NCI-H748 treated with DMSO at 0.1 percent for 48 hours (cell line): ENCODE measurements around the gene LCMT2.
A peak's percentile ranks its signal among the peaks of the same experiment; 100 is the strongest.
"Not testable (repeated sequence)": the region's sequence is repeated elsewhere in the genome, so short reads cannot be mapped to it uniquely, and the experiment has no call there.

ENCODE experiments used
- DNase-seq: peaks from one replicate; lab custom pipeline; 2025; lab: John Stamatoyannopoulos, UW

LCMT2 gene

GRCh38 chr15:43316016-43316970 is 14.1 kb downstream of the LCMT2 start:
- no peak for DNase-seq

DNA sequence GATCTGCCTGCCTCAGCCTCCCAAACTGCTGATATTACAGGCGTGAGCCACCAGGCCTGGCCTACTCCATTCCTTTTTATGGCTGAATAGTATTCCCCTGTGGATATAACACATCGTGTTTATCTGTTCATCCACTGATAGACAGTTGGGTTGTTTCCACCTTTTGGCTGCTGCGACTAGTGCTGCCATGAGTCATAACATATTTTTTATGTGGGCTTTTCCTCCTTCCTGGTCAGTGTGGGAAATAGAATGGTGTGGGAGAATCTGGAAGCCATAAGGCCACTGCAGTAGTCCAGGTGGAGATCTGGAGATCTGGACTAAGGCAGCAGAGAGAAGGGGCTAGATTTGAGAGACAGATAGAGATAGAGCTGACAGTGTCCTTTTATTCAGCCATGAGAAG is 16.2 kb downstream of the LCMT2 start:
- DNase-seq: no peak

DNA sequence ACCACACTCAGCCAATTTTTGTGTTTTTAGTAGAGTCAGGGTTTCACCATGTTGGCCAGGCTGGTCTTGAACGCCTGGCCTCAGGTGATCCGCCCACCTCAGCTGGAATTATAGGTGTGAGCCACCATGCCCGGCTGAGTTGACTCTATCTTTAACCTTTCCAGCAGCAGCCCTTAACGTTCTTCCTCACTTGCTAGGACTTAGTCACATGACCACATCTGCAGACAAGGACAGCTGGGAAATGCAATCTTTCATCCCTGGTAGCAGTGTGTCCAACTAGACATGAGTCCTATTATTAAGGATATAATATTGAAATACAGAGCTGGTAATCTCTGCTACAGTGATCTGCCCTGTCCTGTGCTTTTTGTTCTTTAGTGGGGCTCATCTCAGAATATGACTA is 18.0 kb downstream of the LCMT2 start:
- no peak for DNase-seq

DNA sequence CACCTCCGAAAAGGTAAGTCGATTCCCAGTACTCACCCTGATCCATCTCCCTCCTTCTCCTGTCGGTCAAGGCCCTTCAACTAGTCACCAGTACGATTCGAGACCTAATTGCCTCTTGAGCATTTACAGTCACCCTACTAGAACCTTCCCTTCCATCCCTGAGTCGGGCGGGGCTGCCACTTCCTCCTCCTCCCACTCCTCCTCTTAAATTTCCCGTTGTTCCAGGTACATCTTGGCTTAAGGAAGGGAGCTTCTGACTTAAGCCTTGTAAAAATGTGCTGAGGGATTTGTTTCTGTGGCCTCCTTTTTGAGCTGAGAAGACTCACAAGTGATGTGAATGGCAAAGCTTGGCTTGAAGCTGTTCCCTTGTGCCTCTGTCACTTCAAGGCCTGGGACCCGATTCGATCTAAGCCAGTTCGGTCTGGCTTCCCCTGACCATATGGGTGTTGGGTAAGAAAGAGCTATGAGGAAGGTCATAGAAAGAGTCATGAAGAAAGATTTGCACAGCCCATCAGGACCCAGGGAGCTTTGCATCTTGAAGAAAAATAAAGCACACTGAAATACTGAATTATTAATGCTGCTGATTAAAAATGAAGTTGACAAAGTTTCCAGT is 28.1 kb downstream of the LCMT2 start, which contains the start of gene TGM7:
TGM7 (minus strand) TSS at position 51 of the 613 bp plus-strand sequence.
- DNase-seq: no peak

GRCh38 chr15:43299884-43300283 is 30.5 kb downstream of the LCMT2 start:
- no peak for DNase-seq

DNA sequence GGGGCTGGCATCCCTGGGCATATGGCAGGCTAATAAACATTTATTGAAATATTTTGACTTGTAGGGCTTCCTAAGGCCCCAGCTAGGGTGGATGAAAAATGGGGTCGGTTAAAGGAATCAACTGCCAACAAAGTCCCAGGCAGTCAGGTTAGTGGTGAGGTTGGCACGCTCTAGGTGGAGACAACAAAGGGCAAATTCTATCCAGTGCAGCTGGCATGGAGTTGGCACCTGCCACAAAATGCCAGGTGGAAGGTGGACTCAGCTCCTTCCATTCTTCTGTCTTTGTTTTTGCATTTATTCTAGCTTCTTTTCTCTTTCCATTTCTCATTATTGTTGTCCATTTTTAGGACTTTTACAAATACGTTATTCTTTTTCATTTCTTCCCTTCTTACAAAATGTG is 31.0 kb downstream of the LCMT2 start:
- no peak for DNase-seq

- DNase-seq: no peak
Observed at GRCh38 chr15:43294091-43294706, 36.2 kb downstream of the LCMT2 start.

GRCh38 chr15:43293432-43293831 is 36.9 kb downstream of the LCMT2 start:
- no peak for DNase-seq

GRCh38 chr15:43292375-43293078 is 37.8 kb downstream of the LCMT2 start:
- DNase-seq: no peak

DNA sequence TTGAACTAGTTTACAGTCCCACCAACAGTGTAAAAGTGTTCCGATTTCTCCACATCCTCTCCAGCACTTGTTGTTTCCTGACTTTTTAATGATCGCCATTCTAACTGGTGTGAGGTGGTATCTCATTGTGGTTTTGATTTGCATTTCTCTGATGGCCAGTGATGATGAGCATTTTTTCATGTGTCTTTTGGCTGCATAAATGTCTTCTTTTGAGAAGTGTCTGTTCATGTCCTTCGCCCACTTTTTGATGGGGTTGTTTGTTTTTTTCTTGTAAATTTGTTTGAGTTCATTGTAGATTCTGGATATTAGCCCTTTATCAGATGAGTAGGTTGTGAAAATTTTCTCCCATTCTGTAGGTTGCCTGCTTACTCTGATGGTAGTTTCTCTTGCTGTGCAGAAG is 40.7 kb downstream of the LCMT2 start:
- not testable (repeated sequence) for DNase-seq

GRCh38 chr15:43287254-43287653 is 43.1 kb downstream of the LCMT2 start:
- DNase-seq: no peak

GRCh38 chr15:43286074-43286473 is 44.3 kb downstream of the LCMT2 start:
- DNase-seq: no peak

DNA sequence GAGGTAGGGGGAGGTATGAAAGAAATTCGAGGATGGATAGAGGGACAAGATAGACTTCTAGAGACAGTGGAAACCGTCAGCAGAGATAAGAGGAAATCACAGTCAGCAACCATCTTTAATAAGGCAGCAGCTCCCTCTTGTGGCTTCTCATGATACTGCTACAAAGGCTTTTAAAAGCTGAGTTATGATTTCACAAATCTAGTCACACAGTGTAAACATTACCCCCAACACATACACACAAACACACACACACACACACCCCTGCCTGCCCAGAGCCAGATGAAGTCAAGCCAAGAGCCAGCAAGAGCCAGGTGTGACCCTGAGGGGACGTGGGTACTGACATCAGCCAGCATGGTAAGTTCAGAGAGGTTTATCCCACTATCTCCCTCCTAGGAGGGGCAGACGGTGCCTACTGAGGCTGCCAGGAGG is 44.8 kb downstream of the LCMT2 start:
- peak; percentile 31 for DNase-seq

- DNase-seq: no peak
Observed at GRCh38 chr15:43283526-43283925, 46.8 kb downstream of the LCMT2 start.

DNA sequence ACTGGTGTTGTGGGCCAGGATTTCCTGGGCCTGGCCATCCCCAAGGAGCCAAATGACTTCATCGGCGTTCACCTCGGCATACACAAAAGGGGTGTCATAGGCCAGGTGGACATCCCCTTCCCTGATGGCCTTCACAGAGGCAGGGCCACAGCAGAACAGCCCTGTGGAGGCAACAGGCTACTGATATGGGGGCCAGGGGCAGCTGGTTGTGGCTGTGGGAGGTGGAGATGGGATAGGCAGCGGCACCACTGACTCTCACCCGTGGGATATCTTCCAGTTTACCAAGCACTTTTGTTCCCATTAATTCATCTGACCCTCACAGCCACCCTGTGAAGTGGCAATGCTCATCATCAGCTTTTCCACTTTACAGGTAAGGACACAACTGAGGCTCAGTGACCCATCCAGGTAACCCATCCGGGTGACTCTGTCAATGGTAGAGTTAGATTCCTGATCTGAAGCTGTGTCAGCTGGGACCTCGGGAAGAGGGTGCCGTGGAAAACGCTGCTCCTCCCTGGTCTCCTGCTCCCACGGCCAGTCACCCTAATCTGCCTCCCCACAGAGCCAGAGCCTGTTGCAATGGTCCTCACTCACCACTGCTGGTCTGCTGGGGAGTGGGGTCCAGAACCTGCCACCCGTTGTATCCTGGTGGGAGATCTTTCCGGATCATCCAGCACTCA is 48.3 kb downstream of the LCMT2 start:
- no peak for DNase-seq

- DNase-seq: no peak
Observed at GRCh38 chr15:43280996-43281395, 49.4 kb downstream of the LCMT2 start.

DNA sequence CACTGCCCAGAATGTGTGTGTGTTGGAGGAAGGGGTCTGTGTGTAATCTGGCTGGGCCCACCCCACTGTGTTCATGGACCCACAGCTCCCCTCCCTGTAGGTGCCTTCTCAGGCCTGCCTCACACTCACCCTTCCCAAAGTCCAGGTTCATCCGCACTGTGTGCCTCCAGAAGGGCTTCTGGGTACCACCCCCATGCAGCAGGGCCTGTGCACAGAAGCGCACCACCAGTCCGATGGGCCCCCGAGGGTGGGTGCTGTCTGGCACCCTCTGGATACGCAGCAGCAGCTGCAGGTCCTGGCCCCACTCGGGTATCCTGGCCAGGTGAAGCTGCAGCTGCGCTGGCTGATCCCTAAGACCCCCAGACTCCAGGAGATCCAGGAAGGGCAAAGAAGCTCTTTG is 50.9 kb downstream of the LCMT2 start:
- DNase-seq: no peak

DNA sequence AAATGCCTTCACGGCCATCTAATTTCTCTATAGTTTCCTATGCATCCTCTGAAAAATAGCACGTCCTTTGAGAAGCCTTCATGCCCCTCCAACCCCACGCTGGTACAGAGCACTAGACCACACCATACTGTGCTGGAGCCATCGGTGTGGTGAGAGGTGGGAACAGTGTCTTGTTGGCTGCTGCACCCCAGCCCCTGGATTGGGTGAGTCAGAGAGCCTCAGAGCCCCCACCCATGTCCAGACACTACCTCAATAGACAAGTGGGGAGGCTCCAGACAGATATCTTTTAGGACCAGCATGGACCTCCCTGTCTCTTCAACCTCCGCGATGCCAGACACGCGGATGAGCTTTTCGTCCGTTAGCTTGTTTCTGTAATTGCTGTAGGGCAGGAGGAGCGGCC is 51.5 kb downstream of the LCMT2 start:
- no peak for DNase-seq

GRCh38 chr15:43277901-43278300 is 52.5 kb downstream of the LCMT2 start:
- no peak for DNase-seq

- DNase-seq: no peak
Observed at GRCh38 chr15:43277231-43277823, 53.0 kb downstream of the LCMT2 start.

DNA sequence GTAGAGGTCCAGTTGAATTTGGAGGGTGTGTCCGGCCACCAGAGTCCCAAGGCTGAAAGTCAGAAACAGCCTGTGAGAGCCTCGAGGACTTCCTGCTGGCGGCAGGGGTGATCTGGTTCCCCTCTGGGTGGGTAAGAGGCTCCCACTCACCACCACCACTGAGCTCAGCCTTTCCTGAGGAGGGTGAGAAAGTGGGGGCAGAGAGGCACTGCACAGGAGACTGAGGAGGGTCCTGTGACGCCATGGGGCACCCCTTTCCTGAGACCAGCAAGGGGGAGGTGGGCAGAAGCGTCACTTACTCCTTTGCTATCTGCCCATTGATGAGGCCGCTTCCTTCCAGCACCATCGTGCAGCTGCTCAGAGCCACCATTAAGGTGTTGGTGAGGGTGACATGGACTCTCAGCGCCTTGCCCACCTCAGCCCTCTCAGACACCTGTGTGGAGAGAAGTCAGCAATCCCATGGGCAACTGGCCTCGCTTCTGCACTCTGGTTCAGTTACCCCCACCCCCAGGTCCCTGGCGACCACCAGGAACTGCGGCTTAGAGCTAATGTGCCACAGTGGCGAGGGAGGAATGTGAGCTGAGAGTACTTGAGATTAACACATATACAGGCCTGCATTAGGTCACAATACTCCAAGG is 53.7 kb downstream of the LCMT2 start:
- DNase-seq: no peak
